NK-92 (cell line): ENCODE results near the gene NASP.

Experiments
- DNase-seq: peaks from one replicate; lab custom pipeline; 2025; ENCODE audit not compliant: unreplicated experiment; lab: John Stamatoyannopoulos, UW

NASP gene

GRCh38 chr1:45619149-45619921 is 35.5 kb downstream of the NASP start:
- DNase-seq: no peak

- DNase-seq: no peak
Measured at GRCh38 chr1:45620588-45621500, 37.0 kb downstream of the NASP start.

DNA sequence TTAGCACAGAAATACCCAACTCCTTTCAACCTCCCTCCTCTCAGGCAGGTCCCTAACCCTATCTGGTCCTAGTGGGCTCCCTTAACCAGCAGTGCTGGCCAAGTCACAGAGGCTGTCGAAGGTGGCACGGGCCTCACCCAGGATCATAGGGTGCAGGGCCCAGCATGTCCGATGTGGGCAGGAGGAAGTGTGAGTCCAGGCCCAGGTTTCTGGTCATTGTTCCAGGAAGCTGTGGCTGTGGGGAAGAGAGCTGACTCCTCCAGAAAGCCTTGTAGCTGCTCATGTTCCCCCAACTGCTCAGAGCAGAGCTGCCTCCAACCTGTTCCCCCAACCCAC is 37.6 kb downstream of the NASP start:
- no peak for DNase-seq

DNA sequence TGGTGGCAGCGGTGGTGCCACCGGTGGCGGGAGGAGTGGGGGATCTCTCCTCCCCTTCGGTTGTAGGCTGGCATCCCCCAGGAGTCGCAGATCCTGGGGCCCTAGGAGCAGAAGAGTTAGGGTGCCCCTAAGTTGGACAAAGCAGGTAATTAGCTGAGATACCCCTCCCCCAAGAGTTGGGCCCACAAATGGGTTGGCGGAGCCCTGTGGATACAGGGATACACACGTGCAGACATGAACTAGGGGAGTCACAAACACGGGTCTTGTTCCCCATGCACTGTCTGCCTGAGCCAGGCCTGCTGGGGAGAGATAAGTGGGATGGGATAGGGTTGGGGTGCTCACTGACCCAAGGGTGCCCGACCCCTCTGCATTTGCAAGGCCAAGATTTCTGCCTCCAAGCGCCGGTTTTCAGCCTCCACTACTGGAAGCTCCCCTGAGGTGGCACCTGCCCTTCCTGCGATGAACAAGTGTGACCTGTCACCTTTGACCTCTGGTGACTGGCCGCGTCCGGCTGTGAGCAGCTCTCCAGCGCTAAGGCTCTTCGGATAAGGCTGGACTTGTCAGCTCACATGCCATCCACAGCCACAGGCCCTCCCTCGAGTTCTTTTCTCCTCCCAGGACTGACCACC is 38.2 kb downstream of the NASP start:
- no peak for DNase-seq

- no peak for DNase-seq
Measured at GRCh38 chr1:45622524-45623394, 38.9 kb downstream of the NASP start.

- no peak for DNase-seq
Measured at GRCh38 chr1:45623972-45624371, 40.1 kb downstream of the NASP start, which contains the start of gene CCDC17. Gene CCDC17 (minus strand): TSS chr1:45624054. CDS start chr1:45623909, 145 bp downstream.

- no peak for DNase-seq
Measured at GRCh38 chr1:45629035-45629434, 45.2 kb downstream of the NASP start.

- DNase-seq: no peak
Measured at GRCh38 chr1:45630429-45630828, 46.6 kb downstream of the NASP start.

- DNase-seq: no peak
Measured at GRCh38 chr1:45635211-45635610, 51.4 kb downstream of the NASP start.

DNA sequence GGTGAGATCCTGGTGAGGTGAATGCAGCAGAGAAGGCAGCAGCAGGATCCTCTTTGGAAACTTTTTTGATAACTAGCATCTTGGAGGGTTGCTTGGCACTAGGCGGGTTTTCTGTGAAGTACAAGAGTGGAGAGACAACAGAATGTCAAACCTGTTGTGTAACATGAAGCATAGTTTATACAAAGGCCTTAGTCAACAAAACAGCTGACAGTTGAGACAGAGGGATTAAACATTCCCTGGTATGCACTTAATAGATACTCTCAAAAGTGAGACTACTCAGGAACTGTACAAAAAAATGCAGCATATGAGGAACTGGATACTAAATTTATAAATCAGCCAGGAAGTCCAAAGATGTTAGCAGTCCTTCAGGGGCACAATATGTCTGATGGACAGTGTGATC is 56.5 kb downstream of the NASP start:
- no peak for DNase-seq

DNA sequence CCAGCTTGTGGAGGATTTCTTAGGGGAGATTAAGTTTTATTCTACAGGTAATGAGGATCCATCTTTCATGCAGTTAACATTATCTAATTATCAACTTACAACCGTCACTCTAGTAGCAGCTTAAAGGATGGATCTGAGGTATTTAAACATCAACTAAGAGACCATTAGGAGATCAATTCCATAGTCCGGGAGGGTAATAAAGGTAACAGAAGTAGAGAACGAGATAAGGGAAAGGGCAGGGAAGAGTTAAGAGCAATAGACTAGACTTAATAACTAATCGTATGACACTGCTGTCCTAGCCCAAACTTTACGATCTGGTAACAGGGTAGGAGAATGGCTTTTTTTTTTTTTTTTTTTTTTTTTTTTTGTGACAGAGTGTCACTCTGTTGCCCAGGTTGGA is 59.5 kb downstream of the NASP start:
- DNase-seq: no peak

DNA sequence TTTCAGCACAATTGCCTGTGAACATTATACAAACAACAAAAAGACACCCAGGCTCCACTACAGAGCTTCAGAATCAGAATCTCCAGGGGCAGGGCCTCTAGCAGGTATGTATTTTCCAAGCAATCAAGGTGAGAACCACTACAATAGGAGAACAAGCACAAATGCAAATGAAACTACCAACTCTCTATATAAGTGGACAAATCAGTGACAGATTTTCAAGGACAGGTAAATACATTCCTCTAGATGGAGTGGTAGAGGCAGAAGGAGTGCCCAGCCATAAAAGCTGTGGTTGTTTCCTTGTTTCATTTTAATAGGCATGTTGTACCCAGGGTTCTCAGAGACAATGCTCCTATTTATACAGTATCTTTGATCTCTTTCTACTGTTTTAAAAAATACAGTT is 60.1 kb downstream of the NASP start:
- no peak for DNase-seq

DNA sequence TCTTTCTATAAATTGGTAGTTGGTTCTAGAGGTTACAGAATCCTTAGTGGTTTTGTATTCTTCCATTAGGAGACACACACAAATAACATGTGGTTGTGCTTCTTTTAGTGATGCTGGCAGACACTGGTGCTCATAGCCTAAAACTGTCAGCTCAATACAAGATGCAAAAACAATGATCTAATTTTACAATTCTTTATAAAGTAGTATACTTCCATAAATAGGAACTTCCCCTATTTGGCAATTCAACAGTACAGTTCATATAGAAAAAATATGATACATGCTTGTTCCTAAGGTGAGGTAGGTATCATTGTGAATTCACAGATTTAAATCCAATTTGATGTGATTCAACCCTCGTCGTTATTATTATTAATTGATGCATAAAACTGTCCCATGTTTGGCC is 60.8 kb downstream of the NASP start:
- no peak for DNase-seq

DNA sequence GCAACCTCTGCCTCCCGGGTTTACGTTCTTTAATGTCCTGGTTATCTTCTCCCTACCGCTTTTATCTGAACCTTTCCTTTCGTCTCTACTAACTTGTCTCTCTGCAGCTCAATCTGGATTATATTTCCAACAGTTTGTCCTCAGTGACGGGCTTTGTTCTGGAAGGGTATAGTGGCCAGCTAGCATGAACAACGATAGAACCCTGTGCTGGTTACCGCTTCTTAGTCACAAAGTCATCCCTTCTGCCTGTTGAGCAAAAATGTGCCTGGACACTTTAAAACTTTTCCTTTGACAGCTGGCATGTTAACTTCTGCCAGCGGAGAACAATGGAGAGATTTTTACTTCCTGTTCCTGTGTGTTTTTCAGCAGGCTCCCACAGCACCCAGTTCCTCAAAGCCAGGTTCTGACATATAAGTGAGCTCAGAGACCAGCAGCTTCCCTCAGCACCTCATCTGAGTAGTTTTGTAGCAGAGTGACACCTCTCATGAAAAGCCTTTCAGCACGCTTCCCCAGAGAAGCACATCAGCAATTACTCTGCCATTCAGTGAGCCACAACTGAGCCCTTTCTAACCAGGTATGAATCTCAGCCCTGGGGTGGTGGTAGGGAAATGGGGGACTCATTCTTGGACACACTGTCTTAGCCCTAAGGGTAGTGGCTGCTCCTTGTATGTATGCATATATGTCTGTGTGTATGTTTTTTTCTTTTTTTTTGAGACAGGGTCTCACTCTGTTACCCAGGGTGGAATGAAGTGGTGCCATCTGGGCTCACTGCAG is 63.6 kb downstream of the NASP start:
- no peak for DNase-seq

DNA sequence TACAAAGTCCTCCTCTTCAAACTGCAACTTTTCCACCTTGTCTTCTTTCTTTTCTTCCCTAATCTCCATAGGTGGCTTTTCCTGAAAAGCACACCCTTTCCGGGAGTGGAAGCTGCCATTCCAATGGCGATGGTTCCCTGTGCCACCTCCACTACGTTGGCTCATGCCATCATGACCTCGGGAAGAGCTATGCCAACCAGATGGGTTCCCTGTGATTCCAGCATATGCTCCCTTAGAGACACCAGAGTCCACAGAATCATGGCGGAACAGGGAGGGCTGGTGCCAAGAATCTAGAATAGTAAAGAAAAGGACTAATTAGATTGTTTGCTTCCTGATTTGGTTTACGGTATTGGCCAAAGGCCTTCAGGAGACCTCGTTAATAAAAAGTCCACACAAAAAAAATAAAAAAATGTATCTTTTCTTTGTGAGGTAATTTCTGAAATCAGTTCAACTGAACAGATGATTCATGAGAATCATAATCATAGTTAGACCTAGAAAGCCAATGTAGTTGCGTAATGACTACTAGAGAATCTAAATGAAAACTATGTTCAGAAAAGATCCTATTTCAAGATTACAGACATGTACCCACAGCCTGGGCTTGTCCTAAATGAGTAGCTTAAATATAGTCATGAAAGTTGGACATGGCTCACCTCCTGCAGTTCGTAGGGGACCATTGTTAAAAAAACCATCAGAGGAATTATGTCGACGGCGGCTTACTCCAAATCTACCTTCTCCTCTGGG is 70.9 kb downstream of the NASP start:
- no peak for DNase-seq

GRCh38 chr1:45656573-45657226 is 72.9 kb downstream of the NASP start:
- no peak for DNase-seq

DNA sequence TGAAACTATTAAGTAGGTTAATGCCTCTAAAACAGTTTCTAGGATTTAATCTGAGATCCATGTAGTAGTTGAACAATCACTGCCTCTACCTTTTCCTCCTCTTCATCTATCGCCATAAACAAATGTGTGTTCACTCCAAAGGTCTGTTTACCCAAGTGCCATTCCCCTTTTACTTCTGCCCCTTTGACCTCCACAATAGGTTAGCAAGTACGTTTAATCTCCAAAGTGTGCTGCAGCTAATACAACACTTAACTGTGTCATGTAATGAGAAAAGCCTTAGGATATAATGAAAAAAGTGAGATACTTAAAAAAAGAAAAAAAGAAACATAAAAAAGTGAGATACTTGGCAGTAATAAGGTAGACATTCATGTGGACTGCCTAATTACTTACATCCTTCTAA is 74.3 kb downstream of the NASP start:
- DNase-seq: no peak

GRCh38 chr1:45659222-45659621 is 75.4 kb downstream of the NASP start:
- DNase-seq: no peak

GRCh38 chr1:45660336-45660735 is 76.5 kb downstream of the NASP start:
- no peak for DNase-seq
